Measurements from ENCODE around the gene LTB.

- TF ChIP-seq CTCF (IDR thresholded peaks at IDR 0.05) (no peak), POLR2A (IDR thresholded peaks at IDR 0.05) (no peak)
These were observed 34.3 kb downstream of the LTB start for GRCh38 chr6:31547727-31548543.

Measured in uterus (tissue), 2 donors.